ENCODE results near the gene TMEM51. TPM values are rescaled to one million over a fixed set of nuclear protein-coding genes. Genes with fewer than 3 reads are reported as not detected.

TMEM51 gene
- total and polyA plus RNA-seq, 2 of the 13 experiments (the other 11 are each of a cell fraction or from before 2014, with no cell fraction given) = 12.2 to 22.3 TPM

- no peak for FAIRE-seq
- in situ Hi-C loops (cut with HindIII; ENCODE audit: extremely low pct_ligation_motif_present, low pct_unique_long_range_greater_than_20kb) = no loop called here
- no peak for ATAC-seq
- BruUV-seq (replicated peaks) = TSS peak; percentile 39
- H4K20me1 ChIP-seq (ENCODE audit: insufficient read depth, low read length) = peaks cover 12% of the 10 kb centered on the region; the same call in 1 of the 2 replicates
- H3K4me1 ChIP-seq (ENCODE audit: insufficient read depth, low read length) = peaks cover 16% of the 10 kb centered on the region
- H3K9ac ChIP-seq (ENCODE audit: insufficient read depth, low read depth, low read length) = no peak overlapping the region
- H3K4me3 ChIP-seq (replicated peaks in 1 of 3; ENCODE audit: insufficient read depth in 1 of 3, low read depth in 2 of 3, low read length in 3 of 3) = no peak overlapping the region
- no peaks in the 10 kb centered on the region for H3K9me3 ChIP-seq (ENCODE audit: low read length)
- no peak for TF ChIP-seq ZNF7 (CRISPR knock-in tag; IDR thresholded peaks at IDR 0.05)
- no peak for TF ChIP-seq KDM5B (CRISPR knock-in tag; IDR thresholded peaks at IDR 0.05; ENCODE audit: borderline replicate concordance)
- TF ChIP-seq ZNF878 (CRISPR knock-in tag; IDR thresholded peaks at IDR 0.05) = no peak
- ChIA-PET CTCF (ENCODE audit: low intra/inter-chr PET ratio, low total read pairs) (no interaction called here), POLR2A (no interaction called here)
- H3K27me3 ChIP-seq (ENCODE audit: control insufficient read depth in 1 of 2, insufficient read depth in 2 of 2, low read length in 2 of 2) = no peaks in the 10 kb centered on the region
- H2AFZ ChIP-seq (ENCODE audit: low read length) = no peak overlapping the region
- no peak for DNase-seq (ENCODE audit: low spot score)
- no peaks in the 10 kb centered on the region for H3K79me2 ChIP-seq (ENCODE audit: insufficient read depth, low read length)
- 86% methylated on average over 22 of the region's 22 CpGs for WGBS (ENCODE audit: low lambda C conversion rate)
- H3K4me2 ChIP-seq (ENCODE audit: low read depth, low read length) = no peak overlapping the region
- H3K36me3 ChIP-seq (replicated peaks in 1 of 2; ENCODE audit: control insufficient read depth in 1 of 2, insufficient read depth in 2 of 2, low read length in 2 of 2) = peaks cover 11 to 21% of the 10 kb centered on the region in 2 experiments
- no peak overlapping the region for H3K27ac ChIP-seq (ENCODE audit: extremely low read length, insufficient read depth, low read length)
- intact Hi-C loops (cut with micrococcal nuclease; ENCODE audit: unreplicated experiment) = no loop called here
Measured at GRCh38 chr1:15219280-15220023, 65.9 kb downstream of the TMEM51 start.

- ChIA-PET CTCF (ENCODE audit: low intra/inter-chr PET ratio, low total read pairs) (no interaction called here), POLR2A (no interaction called here)
- in situ Hi-C loops (cut with HindIII; ENCODE audit: extremely low pct_ligation_motif_present, low pct_unique_long_range_greater_than_20kb) = no loop called here
- intact Hi-C loops (cut with micrococcal nuclease; ENCODE audit: unreplicated experiment) = no loop called here
- ATAC-seq (no peak), FAIRE-seq (no peak), DNase-seq (ENCODE audit: low spot score) (no peak)
- no peak overlapping the region for H2AFZ ChIP-seq (ENCODE audit: low read length)
- H3K36me3 ChIP-seq (replicated peaks in 1 of 2; ENCODE audit: control insufficient read depth in 1 of 2, insufficient read depth in 2 of 2, low read length in 2 of 2) = peaks cover 11 to 21% of the 10 kb centered on the region in 2 experiments
- H4K20me1 ChIP-seq (ENCODE audit: insufficient read depth, low read length) = peaks cover 12% of the 10 kb centered on the region; the same call in 1 of the 2 replicates
- H3K4me3 ChIP-seq (replicated peaks in 1 of 3; ENCODE audit: insufficient read depth in 1 of 3, low read depth in 2 of 3, low read length in 3 of 3) = no peak overlapping the region
- H3K9me3 ChIP-seq (ENCODE audit: low read length) = no peaks in the 10 kb centered on the region
- no peaks in the 10 kb centered on the region for H3K79me2 ChIP-seq (ENCODE audit: insufficient read depth, low read length)
- TF ChIP-seq SAFB2 (CRISPR knock-in tag; IDR thresholded peaks at IDR 0.05; ENCODE audit: borderline replicate concordance, low read depth) = no peak
- TF ChIP-seq RBM22 (optimal IDR thresholded peaks at IDR 0.05; ENCODE audit: low read length) = peak; percentile 26
- 76% methylated on average over 12 of the region's 12 CpGs for WGBS (ENCODE audit: low lambda C conversion rate)
- no peak overlapping the region for H3K4me2 ChIP-seq (ENCODE audit: low read depth, low read length)
- no peak overlapping the region for H3K27ac ChIP-seq (ENCODE audit: extremely low read length, insufficient read depth, low read length)
- H3K4me1 ChIP-seq (ENCODE audit: insufficient read depth, low read length) = peaks cover 16% of the 10 kb centered on the region
- H3K27me3 ChIP-seq (ENCODE audit: control insufficient read depth in 1 of 2, insufficient read depth in 2 of 2, low read length in 2 of 2) = no peaks in the 10 kb centered on the region
- no TSS peak for BruUV-seq (replicated peaks)
- no peak overlapping the region for H3K9ac ChIP-seq (ENCODE audit: insufficient read depth, low read depth, low read length)
Measured at GRCh38 chr1:15220024-15220392, 66.5 kb downstream of the TMEM51 start.
